GM12892 (cell line): ENCODE measurements around the gene COPB1.

Source experiments
- POLR2A ChIP-seq: IDR thresholded peaks from 2 replicates; pipeline ENCODE4 v1.6.1; 2011; ENCODE audit warnings: low read depth, low read length, control low read depth
- POLR2AphosphoS5 ChIP-seq: IDR thresholded peaks from 2 replicates; pipeline ENCODE4 v1.6.1; 2011; ENCODE audit warnings: low read depth, low read length, control low read depth

- no peak for TF ChIP-seq POLR2A
- TF ChIP-seq POLR2AphosphoS5, result no peak
Measured at GRCh38 chr11:14541192-14541947, 41.8 kb upstream of the COPB1 start.
